ENCODE results near the gene JAG1.

DNA sequence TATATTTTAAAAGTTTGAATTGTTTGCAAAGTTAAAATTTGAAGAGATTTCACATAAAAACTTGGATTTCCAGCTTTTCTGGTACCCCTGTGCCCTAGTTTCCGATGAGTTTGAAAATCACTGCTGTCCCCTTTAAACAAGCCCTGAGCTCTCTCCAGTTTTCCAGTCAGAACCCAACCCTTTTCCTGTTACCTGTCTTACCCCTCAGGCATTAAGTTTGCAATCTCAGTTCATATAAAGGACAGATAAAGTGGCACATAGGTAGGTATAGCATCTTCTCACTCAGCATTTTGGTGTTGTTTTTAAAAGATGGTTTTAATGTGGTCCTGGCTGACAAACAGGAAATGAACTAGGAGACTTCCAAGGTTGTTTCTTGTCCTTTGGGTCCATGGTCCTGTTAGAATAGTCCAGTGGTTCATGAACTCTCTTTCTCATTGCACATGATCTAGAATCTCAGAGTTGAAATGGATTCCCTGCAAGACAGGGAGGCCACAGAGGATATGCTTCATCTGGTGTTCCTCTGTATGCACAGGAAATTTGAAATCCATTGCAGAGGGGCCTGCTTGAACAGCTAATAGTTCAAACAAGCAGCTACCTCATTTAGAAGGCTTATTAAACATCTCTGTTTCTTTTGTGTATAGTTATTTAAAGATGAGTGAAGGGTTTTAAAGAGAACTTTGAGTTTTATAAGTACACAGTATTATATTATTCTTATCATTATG is 82.7 kb downstream of the JAG1 start:
- TF ChIP-seq POLR2A (IDR thresholded peaks at IDR 0.05) (no peak), POLR2AphosphoS5 (IDR thresholded peaks at IDR 0.05) (no peak), EP300 (IDR thresholded peaks at IDR 0.05) (no peak)
- TF ChIP-seq, protein P1, sequence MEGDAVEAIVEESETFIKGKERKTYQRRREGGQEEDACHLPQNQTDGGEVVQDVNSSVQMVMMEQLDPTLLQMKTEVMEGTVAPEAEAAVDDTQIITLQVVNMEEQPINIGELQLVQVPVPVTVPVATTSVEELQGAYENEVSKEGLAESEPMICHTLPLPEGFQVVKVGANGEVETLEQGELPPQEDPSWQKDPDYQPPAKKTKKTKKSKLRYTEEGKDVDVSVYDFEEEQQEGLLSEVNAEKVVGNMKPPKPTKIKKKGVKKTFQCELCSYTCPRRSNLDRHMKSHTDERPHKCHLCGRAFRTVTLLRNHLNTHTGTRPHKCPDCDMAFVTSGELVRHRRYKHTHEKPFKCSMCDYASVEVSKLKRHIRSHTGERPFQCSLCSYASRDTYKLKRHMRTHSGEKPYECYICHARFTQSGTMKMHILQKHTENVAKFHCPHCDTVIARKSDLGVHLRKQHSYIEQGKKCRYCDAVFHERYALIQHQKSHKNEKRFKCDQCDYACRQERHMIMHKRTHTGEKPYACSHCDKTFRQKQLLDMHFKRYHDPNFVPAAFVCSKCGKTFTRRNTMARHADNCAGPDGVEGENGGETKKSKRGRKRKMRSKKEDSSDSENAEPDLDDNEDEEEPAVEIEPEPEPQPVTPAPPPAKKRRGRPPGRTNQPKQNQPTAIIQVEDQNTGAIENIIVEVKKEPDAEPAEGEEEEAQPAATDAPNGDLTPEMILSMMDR (IDR thresholded peaks at IDR 0.05) = no peak

Data from suprapubic skin (tissue), 4 donors.